H9 (cell line): ENCODE results near the gene RC3H2. TPM values are rescaled to one million over a fixed set of nuclear protein-coding genes. Genes with fewer than 3 reads are reported as not detected.

ENCODE experiments used
- DNase-seq: peaks from one replicate; pipeline ENCODE4 v3.0.0-alpha.2; 2017
- H2AFZ ChIP-seq: one replicate; pipeline ENCODE4 v1.6.1; 2013; ENCODE audit warnings: mild to moderate bottlenecking, low read length, control low read depth, moderate library complexity
- H2AK5ac ChIP-seq: 2 replicates; pipeline ENCODE4 v1.6.1; 2013; ENCODE audit warnings: low read length, control low read depth, mixed read lengths; ENCODE audit not compliant: insufficient read length
- H2BK120ac ChIP-seq: one replicate; pipeline ENCODE4 v1.6.1; 2013; ENCODE audit warnings: low read depth, mild to moderate bottlenecking, low read length, control low read depth, inconsistent platforms; ENCODE audit not compliant: poor library complexity, severe bottlenecking
- H2BK12ac ChIP-seq: 2 replicates; pipeline ENCODE4 v1.6.1; 2013; ENCODE audit warnings: low read length, control low read depth, mixed read lengths, low read depth; ENCODE audit not compliant: insufficient read length
- H2BK15ac ChIP-seq: 2 replicates; pipeline ENCODE4 v1.6.1; 2013; ENCODE audit warnings: low read depth, low read length, control low read depth
- H2BK20ac ChIP-seq: one replicate; pipeline ENCODE4 v1.6.1; 2013; ENCODE audit warnings: low read depth, mild to moderate bottlenecking, low read length, control low read depth, inconsistent platforms; ENCODE audit not compliant: poor library complexity, severe bottlenecking
- H2BK5ac ChIP-seq: 2 replicates; pipeline ENCODE4 v1.6.1; 2013; ENCODE audit warnings: low read length, control low read depth, mixed read lengths; ENCODE audit not compliant: insufficient read length
- H3K14ac ChIP-seq: 2 replicates; pipeline ENCODE4 v1.6.1; 2013; ENCODE audit warnings: low read length, control low read depth; ENCODE audit not compliant: insufficient read depth
- H3K18ac ChIP-seq: 2 replicates; pipeline ENCODE4 v1.6.1; 2013; ENCODE audit warnings: low read depth, mild to moderate bottlenecking, mixed read lengths, low read length, control low read depth; ENCODE audit not compliant: insufficient read length
- H3K23ac ChIP-seq: 2 replicates; pipeline ENCODE4 v1.6.1; 2013; ENCODE audit warnings: low read length, control low read depth, mixed read lengths, low read depth; ENCODE audit not compliant: insufficient read length
- H3K23me2 ChIP-seq: 2 replicates; pipeline ENCODE4 v1.6.1; 2013; ENCODE audit warnings: low read depth, mild to moderate bottlenecking, mixed read lengths, low read length, control low read depth; ENCODE audit not compliant: insufficient read length, poor library complexity, severe bottlenecking
- H3K27ac ChIP-seq: 2 replicates; pipeline ENCODE4 v1.5.1; 2013; ENCODE audit warnings: low read length, control low read depth, mixed read lengths, low read depth; ENCODE audit not compliant: insufficient read length
- H3K27me3 ChIP-seq: 2 replicates; pipeline ENCODE4 v1.6.1; 2013; ENCODE audit warnings: low read length, control low read depth, inconsistent platforms; ENCODE audit not compliant: insufficient read depth
- H3K4ac ChIP-seq: 2 replicates; pipeline ENCODE4 v1.6.1; 2013; ENCODE audit warnings: low read depth, mild to moderate bottlenecking, control low read depth, inconsistent platforms, low read length, moderate library complexity
- H3K4me1 ChIP-seq: 2 replicates; pipeline ENCODE4 v1.6.1; 2013; ENCODE audit warnings: low read length, control low read depth, inconsistent platforms; ENCODE audit not compliant: insufficient read depth
- H3K4me2 ChIP-seq: 2 replicates; pipeline ENCODE4 v1.6.1; 2013; ENCODE audit warnings: low read length, control low read depth, mixed read lengths; ENCODE audit not compliant: insufficient read length, insufficient read depth
- H3K56ac ChIP-seq: 2 replicates; pipeline ENCODE4 v1.6.1; 2013; ENCODE audit warnings: low read depth, mild to moderate bottlenecking, mixed read lengths, low read length, control low read depth; ENCODE audit not compliant: insufficient read length
- H3K79me1 ChIP-seq: 2 replicates; pipeline ENCODE4 v1.6.1; 2013; ENCODE audit warnings: low read depth, mild to moderate bottlenecking, moderate library complexity, low read length, control low read depth, inconsistent platforms; ENCODE audit not compliant: insufficient read depth, poor library complexity, severe bottlenecking
- H3K79me2 ChIP-seq: 2 replicates; pipeline ENCODE4 v1.6.1; 2013; ENCODE audit warnings: low read length, control low read depth, inconsistent platforms; ENCODE audit not compliant: insufficient read depth
- H3K9ac ChIP-seq: 2 replicates; pipeline ENCODE4 v1.6.1; 2013; ENCODE audit warnings: low read length, control low read depth, mixed read lengths; ENCODE audit not compliant: insufficient read length; ENCODE audit errors: extremely low read depth
- H3K9me3 ChIP-seq: one replicate; pipeline ENCODE4 v1.6.1; 2013; ENCODE audit warnings: low read depth, low read length, inconsistent platforms; ENCODE audit not compliant: control insufficient read depth
- H3T11ph ChIP-seq: one replicate; pipeline ENCODE4 v1.6.1; 2013; ENCODE audit warnings: mild to moderate bottlenecking, low read length, control low read depth, inconsistent platforms
- H4K20me1 ChIP-seq: one replicate; pipeline ENCODE4 v1.6.1; 2013; ENCODE audit not compliant: control insufficient read depth, insufficient read length, insufficient read depth
- H4K5ac ChIP-seq: 2 replicates; pipeline ENCODE4 v1.6.1; 2013; ENCODE audit warnings: low read depth, mild to moderate bottlenecking, mixed read lengths, low read length, control low read depth; ENCODE audit not compliant: insufficient read length
- H4K8ac ChIP-seq: replicated peaks from 2 replicates; pipeline ENCODE4 v1.6.1; 2013; ENCODE audit warnings: low read length, control low read depth, mixed read lengths, low read depth; ENCODE audit not compliant: insufficient read length
- H4K91ac ChIP-seq: 2 replicates; pipeline ENCODE4 v1.6.1; 2013; ENCODE audit warnings: low read depth, mild to moderate bottlenecking, moderate library complexity, mixed read lengths, low read length, control low read depth; ENCODE audit not compliant: insufficient read length
- H3K27ac Mint-ChIP-seq, 3 experiments: 2 replicates in 2 of 3; 3 replicates in 1 of 3; pipeline ENCODE4 v1.8.0; 2020 to 2021; ENCODE audit warnings: mixed read lengths in 3 of 3, mild to moderate bottlenecking in 1 of 3, moderate library complexity in 1 of 3
- H3K27me3 Mint-ChIP-seq: 2 replicates; pipeline ENCODE4 v1.8.0; 2021; ENCODE audit warnings: low read depth, mild to moderate bottlenecking, moderate library complexity, mixed read lengths
- H3K36me3 Mint-ChIP-seq, 3 experiments: 2 replicates in 2 of 3; 3 replicates in 1 of 3; pipeline ENCODE4 v1.8.0; 2020 to 2021; ENCODE audit warnings: low read depth in 3 of 3, mixed read lengths in 3 of 3; ENCODE audit not compliant: insufficient read depth in 1 of 3
- H3K4me1 Mint-ChIP-seq, 2 experiments: 2 replicates each; pipeline ENCODE4 v1.8.0; 2020; ENCODE audit warnings: mixed read lengths in 2 of 2
- H3K4me3 Mint-ChIP-seq, 2 experiments: 2 replicates in 1 of 2; 3 replicates in 1 of 2; pipeline ENCODE4 v1.8.0; 2020 to 2021; ENCODE audit warnings: mild to moderate bottlenecking in 2 of 2, mixed read lengths in 2 of 2, moderate library complexity in 1 of 2
- H3K9me3 Mint-ChIP-seq, 2 experiments: 2 replicates in 1 of 2; 3 replicates in 1 of 2; pipeline ENCODE4 v1.8.0; 2020; ENCODE audit warnings: mild to moderate bottlenecking in 2 of 2, mixed read lengths in 2 of 2, moderate library complexity in 1 of 2
- WGBS: extraction: QIAGEN DNeasy Blood & Tissue Kit; methylation state at CpG from one replicate; pipeline ENCODE4 v1.1.7; 2013; ENCODE audit warnings: missing lambda C conversion rate, low lambda C conversion rate, mixed read lengths; ENCODE audit not compliant: insufficient read length; ENCODE audit errors: extremely low coverage; 5-methylcytosine and 5-hydroxymethylcytosine counted together
- total RNA-seq: library from RNA; stranded (reverse); gene quantifications from 2 replicates; pipeline ENCODE4 v1.2.1, GENCODE V29; 2021
- TF ChIP-seq, protein P1 (sequence below): fragments of 200-600 bp; sonication (generic); conservative IDR thresholded peaks from 3 replicates; pipeline ENCODE4 v1.8.0; 2021; ENCODE audit warnings: antibody characterized with exemption, mild to moderate bottlenecking

The RC3H2 gene
- total RNA-seq, 1 experiment from 2014 or later, result 49.0 TPM

DNA sequence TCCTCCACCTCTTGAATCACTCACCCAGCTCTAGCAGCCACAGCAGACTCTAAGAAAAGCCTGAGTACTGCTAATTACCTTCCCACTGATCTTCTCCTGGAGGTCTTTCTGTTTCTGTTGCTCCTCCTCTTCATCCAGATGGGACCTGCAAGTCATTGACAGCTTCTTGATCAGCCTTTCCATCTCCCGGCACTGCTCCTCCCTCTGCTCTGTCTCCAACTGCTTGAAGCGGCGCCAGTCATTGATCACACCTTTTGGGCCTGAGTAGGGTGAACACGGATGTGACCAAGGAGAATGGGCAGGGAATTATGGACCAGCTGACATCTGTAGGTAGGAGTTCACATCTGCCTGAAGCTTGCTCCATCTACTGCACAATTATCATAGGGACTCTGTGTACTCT, 82.2 kb downstream of the RC3H2 start:
- H3K4me3 Mint-ChIP-seq, result no peak overlapping the region

More for the DNA sequence above, 82.2 kb downstream of the RC3H2 start:
- no peak overlapping the region for H2BK5ac ChIP-seq
- no peak overlapping the region for H2BK12ac ChIP-seq
- H4K8ac ChIP-seq, result no peak overlapping the region
- no peak overlapping the region for H3K9ac ChIP-seq
- H3K4me2 ChIP-seq, result no peak overlapping the region
- H2BK15ac ChIP-seq, result no peak overlapping the region; the same call in 1 of the 2 replicates
- H3K23ac ChIP-seq, result no peak overlapping the region
- peaks cover 6% of the 10 kb centered on the region for H3K23me2 ChIP-seq
- H4K20me1 ChIP-seq, result no peaks in the 10 kb centered on the region
- peaks cover 12% of the 10 kb centered on the region; the same call in 1 of the 2 replicates for H3K79me2 ChIP-seq
- no peaks in the 10 kb centered on the region for H3K4me1 ChIP-seq
- peaks cover 24 to 56% (median 55%) of the 10 kb centered on the region in 3 experiments; a peak in 6 of 7 replicates for H3K36me3 Mint-ChIP-seq
- H3K18ac ChIP-seq, result no peak overlapping the region
- no CpG with 5 or more reads among the region's 4 CpGs for WGBS
- H3K27me3 Mint-ChIP-seq, result no peaks in the 10 kb centered on the region
- no peak overlapping the region for H4K91ac ChIP-seq
- no peak overlapping the region for H2AFZ ChIP-seq
- H2BK20ac ChIP-seq, result no peak overlapping the region
- no peak overlapping the region; a peak in 1 of 7 replicates for H3K27ac Mint-ChIP-seq
- no peak overlapping the region for H2AK5ac ChIP-seq
- peaks cover 11% of the 10 kb centered on the region for H3K79me1 ChIP-seq
- no peaks in the 10 kb centered on the region for H3K9me3 Mint-ChIP-seq
- H3K4me1 Mint-ChIP-seq, result peaks cover 10 to 12% of the 10 kb centered on the region in 2 experiments
- DNase-seq, result no peak
- H3K27ac ChIP-seq, result no peak overlapping the region
- H4K5ac ChIP-seq, result no peak overlapping the region
- no peak overlapping the region for H3K56ac ChIP-seq
- no peaks in the 10 kb centered on the region for H3K27me3 ChIP-seq
- TF ChIP-seq, protein P1, sequence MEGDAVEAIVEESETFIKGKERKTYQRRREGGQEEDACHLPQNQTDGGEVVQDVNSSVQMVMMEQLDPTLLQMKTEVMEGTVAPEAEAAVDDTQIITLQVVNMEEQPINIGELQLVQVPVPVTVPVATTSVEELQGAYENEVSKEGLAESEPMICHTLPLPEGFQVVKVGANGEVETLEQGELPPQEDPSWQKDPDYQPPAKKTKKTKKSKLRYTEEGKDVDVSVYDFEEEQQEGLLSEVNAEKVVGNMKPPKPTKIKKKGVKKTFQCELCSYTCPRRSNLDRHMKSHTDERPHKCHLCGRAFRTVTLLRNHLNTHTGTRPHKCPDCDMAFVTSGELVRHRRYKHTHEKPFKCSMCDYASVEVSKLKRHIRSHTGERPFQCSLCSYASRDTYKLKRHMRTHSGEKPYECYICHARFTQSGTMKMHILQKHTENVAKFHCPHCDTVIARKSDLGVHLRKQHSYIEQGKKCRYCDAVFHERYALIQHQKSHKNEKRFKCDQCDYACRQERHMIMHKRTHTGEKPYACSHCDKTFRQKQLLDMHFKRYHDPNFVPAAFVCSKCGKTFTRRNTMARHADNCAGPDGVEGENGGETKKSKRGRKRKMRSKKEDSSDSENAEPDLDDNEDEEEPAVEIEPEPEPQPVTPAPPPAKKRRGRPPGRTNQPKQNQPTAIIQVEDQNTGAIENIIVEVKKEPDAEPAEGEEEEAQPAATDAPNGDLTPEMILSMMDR, result no peak
- no peak overlapping the region for H3T11ph ChIP-seq
- H3K9me3 ChIP-seq, result no peaks in the 10 kb centered on the region
- H3K4ac ChIP-seq, result no peak overlapping the region
- no peak overlapping the region for H3K14ac ChIP-seq
- H2BK120ac ChIP-seq, result no peak overlapping the region
